PFSK-1 (cell line): ENCODE data around the gene SLC37A2.

Experiments
- FOXP2 ChIP-seq: optimal IDR thresholded peaks from 2 replicates; pipeline ENCODE3; 2011; ENCODE audit warnings: borderline replicate concordance, control low read depth, inconsistent platforms; ENCODE audit not compliant: insufficient read depth; ENCODE audit errors: extremely low read length, extremely low read depth
- POLR2AphosphoS5 ChIP-seq: IDR thresholded peaks from 2 replicates; pipeline ENCODE4 v1.6.1; 2012; ENCODE audit warnings: low read depth, mild to moderate bottlenecking, control low read depth, low read length, moderate library complexity
- REST ChIP-seq, 2 experiments: IDR thresholded peaks; 2 replicates each; pipeline versions ENCODE4 v1.6.1 to v1.8.0; 2011 to 2012; ENCODE audit warnings: low read depth in 2 of 2, low read length in 2 of 2, control low read depth in 1 of 2, inconsistent platforms in 1 of 2, mild to moderate bottlenecking in 1 of 2, moderate library complexity in 1 of 2; ENCODE audit not compliant: insufficient read depth in 1 of 2
- SIN3A ChIP-seq: IDR thresholded peaks from 2 replicates; pipeline ENCODE4 v1.6.1; 2012; ENCODE audit warnings: mild to moderate bottlenecking, low read length, moderate library complexity, borderline replicate concordance; ENCODE audit not compliant: insufficient read depth
- TAF1 ChIP-seq: IDR thresholded peaks from 2 replicates; pipeline ENCODE4 v1.6.1; 2012; ENCODE audit warnings: low read length, control low read depth, borderline replicate concordance; ENCODE audit not compliant: insufficient read depth

Gene SLC37A2

GRCh38 chr11:125049164-125049792 is 13.8 kb upstream of the SLC37A2 start:
- TF ChIP-seq FOXP2 (no peak), REST (IDR thresholded peaks at IDR 0.05; ENCODE audit: insufficient read depth in 1 of 2, low read depth in 2 of 2, low read length in 2 of 2) (no peak), TAF1 (no peak), SIN3A (no peak), POLR2AphosphoS5 (no peak)

- TF ChIP-seq SIN3A (no peak), FOXP2 (no peak), TAF1 (no peak), REST (IDR thresholded peaks at IDR 0.05; ENCODE audit: insufficient read depth in 1 of 2, low read depth in 2 of 2, low read length in 2 of 2) (no peak), POLR2AphosphoS5 (no peak)
These were observed 11.1 kb upstream of the SLC37A2 start for GRCh38 chr11:125052047-125052446.

GRCh38 chr11:125053167-125053566 is 9.9 kb upstream of the SLC37A2 start:
- TF ChIP-seq TAF1 (no peak), POLR2AphosphoS5 (no peak), SIN3A (no peak), FOXP2 (no peak), REST (IDR thresholded peaks at IDR 0.05; ENCODE audit: insufficient read depth in 1 of 2, low read depth in 2 of 2, low read length in 2 of 2) (no peak)

GRCh38 chr11:125055107-125055715 is 7.9 kb upstream of the SLC37A2 start:
- TF ChIP-seq FOXP2: no peak
- TF ChIP-seq SIN3A: no peak
- TF ChIP-seq TAF1: no peak
- no peak for TF ChIP-seq POLR2AphosphoS5
- TF ChIP-seq REST (IDR thresholded peaks at IDR 0.05; ENCODE audit: insufficient read depth in 1 of 2, low read depth in 2 of 2, low read length in 2 of 2): no peak

- TF ChIP-seq REST (IDR thresholded peaks at IDR 0.05; ENCODE audit: insufficient read depth in 1 of 2, low read depth in 2 of 2, low read length in 2 of 2) (no peak), TAF1 (no peak), SIN3A (no peak), POLR2AphosphoS5 (no peak), FOXP2 (no peak)
These were observed 6.0 kb upstream of the SLC37A2 start for GRCh38 chr11:125056931-125057692.
